IPS-15b (cell line): Measurements from ENCODE around the gene APC2.

Experiments used
- H3K27me3 ChIP-seq: one replicate; pipeline ENCODE4 v1.6.1; 2013; ENCODE audit warnings: low read length; ENCODE audit not compliant: control insufficient read depth, insufficient read depth
- H3K36me3 ChIP-seq: one replicate; pipeline ENCODE4 v1.6.1; 2013; ENCODE audit warnings: low read length; ENCODE audit not compliant: control insufficient read depth, insufficient read depth
- H3K4me1 ChIP-seq: one replicate; pipeline ENCODE4 v1.6.1; 2013; ENCODE audit warnings: mild to moderate bottlenecking, low read length; ENCODE audit not compliant: control insufficient read depth, insufficient read depth
- H3K4me3 ChIP-seq: one replicate; pipeline ENCODE4 v1.5.1; 2013; ENCODE audit warnings: low read depth, low read length
- H3K9ac ChIP-seq: one replicate; pipeline ENCODE4 v1.6.1; 2013; ENCODE audit warnings: low read depth, mild to moderate bottlenecking, low read length
- H3K9me3 ChIP-seq: one replicate; pipeline ENCODE4 v1.6.1; 2013; ENCODE audit warnings: mild to moderate bottlenecking, low read length; ENCODE audit not compliant: control insufficient read depth, insufficient read depth

The APC2 gene

DNA sequence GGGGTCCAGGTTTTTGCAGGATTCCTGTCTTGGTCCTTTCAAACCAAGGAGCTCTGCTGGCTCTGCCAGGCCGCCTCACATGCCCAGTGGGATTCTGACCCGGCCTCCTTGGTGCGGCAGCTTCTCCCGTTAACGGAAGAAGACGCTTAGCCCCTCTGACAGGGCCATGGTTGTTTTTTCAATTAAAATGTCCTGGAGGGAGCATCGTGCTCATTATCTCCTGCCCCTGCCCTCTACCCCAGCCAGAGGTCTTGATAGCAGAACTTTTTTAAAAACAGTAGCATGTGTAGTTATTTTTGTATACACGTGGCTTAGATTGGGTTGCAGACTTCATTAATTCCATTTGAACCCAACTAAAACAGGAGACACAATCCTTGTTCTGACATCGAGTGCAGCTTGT lies 23.2 kb upstream of the APC2 start:
- Histone ChIP-seq H3K9me3 (no peaks in the 10 kb centered on the region), H3K36me3 (peaks cover 72% of the 10 kb centered on the region), H3K4me3 (no peak overlapping the region)

GRCh38 chr19:1427221-1427920 lies 22.6 kb upstream of the APC2 start:
- Histone ChIP-seq H3K27me3 (no peaks in the 10 kb centered on the region), H3K9ac (no peak overlapping the region), H3K4me1 (no peaks in the 10 kb centered on the region), H3K4me3 (no peak overlapping the region), H3K36me3 (peaks cover 72% of the 10 kb centered on the region), H3K9me3 (no peaks in the 10 kb centered on the region)

More for the DNA sequence above, 23.2 kb upstream of the APC2 start:
- H3K27me3 ChIP-seq: no peaks in the 10 kb centered on the region
- H3K9ac ChIP-seq: no peak overlapping the region
- H3K4me1 ChIP-seq: no peaks in the 10 kb centered on the region

DNA sequence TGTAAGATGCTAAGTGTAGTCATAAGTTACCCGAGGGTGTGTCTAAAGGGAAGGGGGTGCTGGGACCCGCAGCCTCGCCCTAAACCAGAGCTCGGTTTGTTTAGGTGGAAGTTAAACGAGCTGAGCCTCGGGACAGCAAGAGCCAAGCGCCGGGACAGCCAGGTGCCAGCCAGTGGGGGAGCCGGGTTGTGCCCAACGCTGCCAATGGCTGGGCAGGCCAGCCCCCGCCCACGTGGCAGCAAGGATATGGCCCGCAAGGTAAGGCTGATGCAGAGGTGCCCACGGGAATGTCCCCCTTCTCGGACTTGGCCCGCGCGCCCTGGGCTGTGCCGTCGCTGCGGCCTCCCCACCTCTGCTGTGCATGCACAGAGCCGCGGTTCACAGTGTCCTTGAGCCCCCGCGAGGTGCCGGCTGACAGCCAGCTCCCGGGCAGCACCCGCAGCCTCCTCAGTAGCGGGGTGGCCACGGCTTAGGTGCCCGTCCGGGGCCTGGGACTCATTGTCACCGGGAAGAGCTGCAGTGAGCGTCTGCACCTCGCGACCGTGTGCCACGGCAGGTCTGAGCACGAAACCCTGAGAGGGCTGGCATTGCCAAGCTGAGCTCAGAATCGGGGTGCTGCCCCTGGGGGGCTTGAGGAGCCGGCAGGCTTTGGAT lies 21.1 kb upstream of the APC2 start:
- peaks cover 75% of the 10 kb centered on the region for H3K36me3 ChIP-seq
- H3K4me3 ChIP-seq: no peak overlapping the region
- H3K9ac ChIP-seq: no peak overlapping the region
- H3K9me3 ChIP-seq: no peaks in the 10 kb centered on the region
- no peaks in the 10 kb centered on the region for H3K4me1 ChIP-seq
- no peaks in the 10 kb centered on the region for H3K27me3 ChIP-seq

DNA sequence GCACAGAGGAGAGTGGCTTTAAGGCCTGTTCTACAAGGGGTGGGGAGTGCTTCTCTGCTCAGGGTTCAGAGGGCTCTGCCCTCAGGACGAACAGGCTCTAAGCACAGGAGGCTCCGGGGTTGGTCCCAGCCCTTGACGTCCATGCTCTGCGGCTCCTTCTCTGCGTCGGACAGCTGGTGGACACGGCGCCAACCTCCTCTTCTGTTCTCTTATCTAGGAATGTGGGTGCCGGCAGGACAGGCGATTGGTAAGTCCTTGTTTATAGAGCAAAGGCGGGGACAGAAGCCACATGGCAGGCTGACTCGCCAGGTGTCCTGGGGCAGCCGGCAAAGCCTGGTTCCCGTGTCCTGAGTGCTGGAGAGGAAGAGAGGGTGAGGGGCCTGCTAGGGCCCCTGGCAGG lies 20.2 kb upstream of the APC2 start:
- Histone ChIP-seq H3K9me3 (no peaks in the 10 kb centered on the region), H3K27me3 (no peaks in the 10 kb centered on the region), H3K4me3 (no peak overlapping the region), H3K9ac (no peak overlapping the region), H3K36me3 (peaks cover 79% of the 10 kb centered on the region), H3K4me1 (no peaks in the 10 kb centered on the region)

GRCh38 chr19:1430246-1430645 lies 19.7 kb upstream of the APC2 start:
- H3K4me3 ChIP-seq: no peak overlapping the region
- no peaks in the 10 kb centered on the region for H3K27me3 ChIP-seq
- H3K9me3 ChIP-seq: no peaks in the 10 kb centered on the region
- no peak overlapping the region for H3K9ac ChIP-seq
- no peaks in the 10 kb centered on the region for H3K4me1 ChIP-seq
- peaks cover 77% of the 10 kb centered on the region for H3K36me3 ChIP-seq

DNA sequence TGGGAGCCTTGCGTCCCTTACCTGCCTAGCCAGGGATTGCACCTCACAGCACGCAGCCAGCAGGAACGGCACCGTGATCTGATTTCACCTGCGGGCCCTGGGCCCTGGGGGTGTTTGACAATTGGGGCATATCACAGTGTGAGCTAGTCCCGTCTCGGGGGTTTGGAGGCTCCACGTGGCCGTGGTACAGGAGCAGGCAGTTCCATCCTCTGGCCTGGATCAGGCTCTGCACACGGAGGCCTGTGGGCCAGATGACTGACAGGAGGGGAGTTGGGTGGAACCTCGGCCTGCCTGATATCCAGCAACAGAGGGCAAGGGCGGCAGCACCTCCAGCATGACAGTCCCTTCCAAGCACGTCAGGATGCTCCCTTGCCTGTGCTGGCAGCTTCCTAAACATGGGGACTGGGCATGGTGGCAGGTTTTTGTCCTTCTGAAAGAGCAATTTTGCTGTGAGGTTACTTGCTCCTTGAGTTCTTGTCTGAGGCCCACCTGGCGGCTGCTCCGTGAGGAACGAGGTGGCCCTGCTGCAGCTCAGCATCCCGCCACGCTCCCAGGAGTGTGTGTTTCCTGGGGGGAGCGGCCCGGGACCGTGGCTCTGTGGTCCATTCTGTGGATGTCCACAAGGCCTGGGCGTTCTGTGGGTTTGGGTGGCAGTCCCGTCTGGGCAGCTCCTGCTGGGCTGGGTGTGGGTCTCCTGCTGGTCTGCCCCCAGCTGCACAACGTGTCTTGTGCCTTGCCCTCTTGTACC lies 18.0 kb upstream of the APC2 start:
- peaks cover 67% of the 10 kb centered on the region for H3K36me3 ChIP-seq
- H3K9ac ChIP-seq: no peak overlapping the region
- H3K4me3 ChIP-seq: no peak overlapping the region
- no peaks in the 10 kb centered on the region for H3K9me3 ChIP-seq
- no peaks in the 10 kb centered on the region for H3K4me1 ChIP-seq
- no peaks in the 10 kb centered on the region for H3K27me3 ChIP-seq

DNA sequence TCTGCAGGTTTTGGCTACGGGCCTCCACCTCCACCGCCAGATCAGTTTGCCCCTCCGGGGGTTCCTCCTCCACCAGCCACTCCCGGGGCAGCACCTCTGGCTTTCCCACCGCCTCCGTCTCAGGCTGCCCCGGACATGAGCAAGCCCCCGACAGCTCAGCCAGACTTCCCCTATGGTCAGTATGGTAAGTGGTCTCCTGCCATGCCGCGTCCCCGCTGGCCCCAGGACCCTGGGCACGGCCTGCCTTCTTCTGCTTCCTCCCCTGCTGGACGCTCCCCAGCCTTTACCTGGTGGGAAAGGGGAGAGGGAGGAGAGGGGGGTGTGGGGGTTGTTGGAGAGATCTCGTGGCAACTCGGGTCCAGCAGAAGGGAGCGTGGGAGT lies 17.4 kb upstream of the APC2 start:
- Histone ChIP-seq H3K4me1 (no peaks in the 10 kb centered on the region), H3K9me3 (no peaks in the 10 kb centered on the region), H3K27me3 (no peaks in the 10 kb centered on the region), H3K9ac (no peak overlapping the region), H3K36me3 (peaks cover 61% of the 10 kb centered on the region), H3K4me3 (no peak overlapping the region)

DNA sequence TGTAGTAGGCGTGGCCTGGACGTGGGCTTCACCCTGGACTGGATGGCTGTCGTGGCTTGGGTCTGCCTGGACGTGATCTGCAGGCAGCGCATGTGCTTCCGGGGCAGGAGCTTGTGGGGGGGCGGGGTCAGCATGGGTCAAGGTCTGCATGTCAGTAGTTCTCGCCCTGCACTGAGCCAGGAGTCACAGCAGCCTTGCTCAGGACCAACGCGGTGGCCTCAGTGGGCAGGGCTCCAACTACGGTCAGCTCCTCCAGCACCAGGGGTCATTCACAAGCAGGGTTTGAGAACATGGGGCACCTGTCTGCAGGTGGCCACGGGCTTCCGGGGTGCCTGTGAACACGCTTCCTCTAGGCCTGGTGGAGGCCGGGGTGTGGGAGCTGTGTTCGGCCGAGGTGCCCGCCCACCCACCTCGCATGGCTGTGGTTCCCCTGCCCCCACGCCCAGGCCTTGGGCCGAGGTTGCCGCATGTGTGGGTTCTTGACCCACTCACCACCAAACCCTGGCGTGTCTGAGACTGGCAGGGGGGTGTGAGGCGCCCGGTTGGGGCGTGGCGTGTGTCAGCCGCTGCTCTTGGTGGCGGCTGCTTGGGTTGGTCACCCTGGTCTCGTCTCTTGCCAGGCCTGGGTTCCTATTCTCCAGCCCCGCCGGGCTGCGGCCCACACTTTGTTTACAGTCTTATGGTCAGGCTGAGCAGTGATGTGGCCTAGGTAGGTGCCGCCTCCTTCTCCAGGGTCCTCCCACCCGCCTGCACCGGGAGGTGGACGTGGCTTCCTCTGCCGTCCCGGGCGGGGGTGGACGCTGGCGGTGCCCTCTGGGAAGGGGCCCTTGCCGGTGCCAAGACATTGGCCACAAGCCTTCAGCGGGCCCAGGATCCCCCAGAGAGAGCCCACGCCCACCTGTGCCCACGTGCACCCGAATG lies 16.5 kb upstream of the APC2 start:
- no peaks in the 10 kb centered on the region for H3K9me3 ChIP-seq
- no peaks in the 10 kb centered on the region for H3K4me1 ChIP-seq
- no peaks in the 10 kb centered on the region for H3K27me3 ChIP-seq
- no peak overlapping the region for H3K9ac ChIP-seq
- no peak overlapping the region for H3K4me3 ChIP-seq
- H3K36me3 ChIP-seq: peaks cover 57% of the 10 kb centered on the region

GRCh38 chr19:1434040-1434366 lies 15.9 kb upstream of the APC2 start:
- Histone ChIP-seq H3K9ac (no peak overlapping the region), H3K4me1 (no peaks in the 10 kb centered on the region), H3K27me3 (no peaks in the 10 kb centered on the region), H3K4me3 (no peak overlapping the region), H3K9me3 (no peaks in the 10 kb centered on the region), H3K36me3 (peaks cover 53% of the 10 kb centered on the region)

DNA sequence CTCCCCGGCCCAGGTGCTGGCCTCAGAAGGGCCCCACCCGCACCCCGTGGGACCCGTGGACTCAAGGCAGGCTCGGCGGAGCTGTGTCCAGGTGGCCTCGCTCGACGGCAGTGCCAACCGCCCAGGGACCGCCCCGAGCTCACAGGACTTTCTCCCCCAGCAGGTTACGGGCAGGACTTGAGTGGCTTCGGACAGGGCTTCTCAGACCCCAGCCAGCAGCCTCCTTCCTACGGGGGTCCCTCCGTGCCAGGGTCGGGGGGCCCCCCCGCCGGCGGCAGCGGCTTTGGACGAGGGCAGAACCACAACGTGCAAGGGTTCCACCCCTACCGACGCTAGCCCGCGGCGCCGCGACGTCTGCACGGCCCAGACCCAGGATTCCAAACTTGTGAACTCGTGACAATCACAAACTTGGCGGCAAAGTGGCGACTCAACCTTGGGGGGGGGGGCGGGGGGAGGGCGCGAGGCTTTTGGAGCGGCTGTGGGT lies 15.3 kb upstream of the APC2 start:
- peaks cover 50% of the 10 kb centered on the region for H3K36me3 ChIP-seq
- H3K27me3 ChIP-seq: no peaks in the 10 kb centered on the region
- H3K9me3 ChIP-seq: no peaks in the 10 kb centered on the region
- no peak overlapping the region for H3K9ac ChIP-seq
- no peak overlapping the region for H3K4me3 ChIP-seq
- no peaks in the 10 kb centered on the region for H3K4me1 ChIP-seq

GRCh38 chr19:1435378-1435989 lies 14.4 kb upstream of the APC2 start:
- H3K27me3 ChIP-seq: no peaks in the 10 kb centered on the region
- peaks cover 53% of the 10 kb centered on the region for H3K36me3 ChIP-seq
- no peak overlapping the region for H3K4me3 ChIP-seq
- H3K4me1 ChIP-seq: no peaks in the 10 kb centered on the region
- H3K9me3 ChIP-seq: no peaks in the 10 kb centered on the region
- H3K9ac ChIP-seq: no peak overlapping the region
